Measurements from ENCODE around the gene RPTOR.
A peak's percentile ranks its signal among the peaks of the same experiment; 100 is the strongest.

The RPTOR gene

GRCh38 chr17:80939151-80940145, 394.8 kb downstream of the RPTOR start:
- DNase-seq = no peak

GRCh38 chr17:80940171-80941123, 395.8 kb downstream of the RPTOR start:
- peak in 1 of 2 donors; percentile 45 for DNase-seq

- no peak for DNase-seq
Measured at GRCh38 chr17:80941171-80941570, 396.5 kb downstream of the RPTOR start.

- DNase-seq = no peak
Measured at GRCh38 chr17:80941743-80942422, 397.2 kb downstream of the RPTOR start.

GRCh38 chr17:80942423-80943345, 398.0 kb downstream of the RPTOR start:
- no peak for DNase-seq

- no peak for DNase-seq
Measured at GRCh38 chr17:80943346-80944145, 398.9 kb downstream of the RPTOR start.

- DNase-seq = no peak
Measured at GRCh38 chr17:80944326-80944725, 399.7 kb downstream of the RPTOR start.

GRCh38 chr17:80945736-80946135, 401.1 kb downstream of the RPTOR start:
- no peak for DNase-seq

- DNase-seq = no peak
Measured at GRCh38 chr17:80946449-80946848, 401.8 kb downstream of the RPTOR start.

- DNase-seq = no peak
Measured at GRCh38 chr17:80947200-80947940, 402.7 kb downstream of the RPTOR start.

- DNase-seq = no peak
Measured at GRCh38 chr17:80948019-80948975, 403.7 kb downstream of the RPTOR start.

GRCh38 chr17:80948976-80949450, 404.4 kb downstream of the RPTOR start:
- DNase-seq = no peak

GRCh38 chr17:80949451-80950421, 405.1 kb downstream of the RPTOR start:
- no peak for DNase-seq

GRCh38 chr17:80950466-80951120, 406.0 kb downstream of the RPTOR start:
- no peak for DNase-seq

GRCh38 chr17:80951121-80952090, 406.8 kb downstream of the RPTOR start:
- no peak for DNase-seq

- DNase-seq = no peak
Measured at GRCh38 chr17:80952291-80952690, 407.7 kb downstream of the RPTOR start.

All from CD4-positive, alpha-beta T cell treated with Interleukin-4 for 1 hour (primary cell).